Measurements from ENCODE around the gene CIZ1. TPM values are rescaled to one million over a fixed set of nuclear protein-coding genes. Genes with fewer than 3 reads are reported as not detected.

Gene CIZ1
- total RNA-seq, 1 donor from 2014 or later: 100.0 TPM

Other genes with a start within 250 kb of the CIZ1 start
- gene EEIG1, start 210.6 kb downstream of the CIZ1 start, total RNA-seq: 12.8 TPM
- 5.7 TPM for gene NAIF1, start 124.3 kb downstream of the CIZ1 start, total RNA-seq
- 89.5 TPM for gene SLC25A25, start 123.3 kb downstream of the CIZ1 start, total RNA-seq
- gene PTGES2, start 63.8 kb downstream of the CIZ1 start, total RNA-seq: 59.5 TPM
- gene LCN2, start 42.1 kb downstream of the CIZ1 start, total RNA-seq: 0.64 TPM
- gene BBLN, start 31.3 kb downstream of the CIZ1 start, total RNA-seq: 63.7 TPM
- gene DNM1, start 11.8 kb upstream of the CIZ1 start, total RNA-seq: 24.1 TPM
- gene GOLGA2, start 84.4 kb upstream of the CIZ1 start, total RNA-seq: 130 TPM
- gene SWI5, start 84.7 kb upstream of the CIZ1 start, total RNA-seq: 16.0 TPM
- gene TRUB2, start 130.9 kb upstream of the CIZ1 start, total RNA-seq: 25.0 TPM
- 25.7 TPM for gene COQ4, start 131.3 kb upstream of the CIZ1 start, total RNA-seq
- gene SLC27A4, start 149.0 kb upstream of the CIZ1 start, total RNA-seq: 27.9 TPM
- 55.7 TPM for gene URM1, start 179.8 kb upstream of the CIZ1 start, total RNA-seq
- gene CERCAM, start 229.3 kb upstream of the CIZ1 start, total RNA-seq: 46.0 TPM